Choroid plexus epithelial cell (primary cell): ENCODE measurements around the gene MTCL1.

Source experiments
- DNase-seq: peaks from one replicate; pipeline ENCODE4 v3.0.0-alpha.2; 2010; ENCODE audit warnings: low read depth
- H3K4me3 ChIP-seq: 2 replicates; pipeline ENCODE4 v1.5.1; 2011; ENCODE audit warnings: low read depth, mild to moderate bottlenecking, control low read depth, low read length, moderate library complexity
- CTCF ChIP-seq: conservative IDR thresholded peaks from 2 replicates; pipeline ENCODE4 v1.5.1; 2011; ENCODE audit warnings: low read depth, mild to moderate bottlenecking, control low read depth, inconsistent platforms, low read length, moderate library complexity

MTCL1 gene

GRCh38 chr18:8726963-8727705 is 21.8 kb downstream of the MTCL1 start:
- TF ChIP-seq CTCF: no peak
- DNase-seq: no peak
- no peak overlapping the region for H3K4me3 ChIP-seq

GRCh38 chr18:8730080-8730827 is 24.9 kb downstream of the MTCL1 start:
- peak overlapping the region; percentile 1 for H3K4me3 ChIP-seq
- TF ChIP-seq CTCF: no peak
- DNase-seq: peak; percentile 93

GRCh38 chr18:8732442-8733360 is 27.3 kb downstream of the MTCL1 start:
- TF ChIP-seq CTCF: no peak
- DNase-seq: no peak
- no peak overlapping the region for H3K4me3 ChIP-seq

GRCh38 chr18:8734496-8734895 is 29.1 kb downstream of the MTCL1 start:
- DNase-seq: no peak

GRCh38 chr18:8735274-8735673 is 29.9 kb downstream of the MTCL1 start:
- no peak for TF ChIP-seq CTCF
- DNase-seq: no peak
- H3K4me3 ChIP-seq: no peak overlapping the region

More at GRCh38 chr18:8734496-8734895, 29.1 kb downstream of the MTCL1 start:
- no peak for TF ChIP-seq CTCF
- H3K4me3 ChIP-seq: no peak overlapping the region

GRCh38 chr18:8741117-8741516 is 35.8 kb downstream of the MTCL1 start:
- DNase-seq: no peak
- no peak for TF ChIP-seq CTCF
- H3K4me3 ChIP-seq: no peak overlapping the region
